ENCODE measurements around the gene MPV17L. TPM values are rescaled to one million over a fixed set of nuclear protein-coding genes. Genes with fewer than 3 reads are reported as not detected.

The MPV17L gene
- total and polyA plus RNA-seq, 2 donors (not counting 3 experiments of a cell fraction or from before 2014, with no cell fraction given): 0.06 to 0.22 TPM

DNA sequence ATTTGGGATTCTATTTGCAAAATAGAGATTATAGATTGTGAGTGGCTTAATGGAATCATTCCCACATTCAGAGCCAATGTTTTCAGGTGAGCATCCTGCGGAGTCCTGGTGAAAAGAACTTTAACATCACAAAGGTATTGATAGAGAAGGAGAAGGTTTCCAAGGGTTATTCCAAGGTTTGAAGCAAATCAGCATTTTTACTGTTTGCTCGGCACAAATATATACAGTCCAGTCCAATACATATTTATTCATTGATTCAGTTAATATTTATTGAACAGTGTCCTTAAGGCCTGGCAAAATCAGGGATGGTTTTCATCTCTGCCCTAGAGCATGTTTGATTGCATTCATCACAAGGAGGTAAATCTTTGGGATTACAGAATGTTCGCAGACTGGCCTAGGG lies 6.4 kb downstream of the MPV17L start:
- intact Hi-C loops (cut with micrococcal nuclease) (no loop called here), dilution Hi-C loops (cut with MboI; ENCODE audit: extremely low pct_ligation_motif_present, low sequenced_read_pairs) (no loop called here)
- no peak overlapping the region for H2AFZ ChIP-seq (ENCODE audit: low read depth, low read length)
- H3K79me2 ChIP-seq (ENCODE audit: control insufficient read depth, insufficient read depth, low read length): no peaks in the 10 kb centered on the region
- no peak overlapping the region for H3K27ac ChIP-seq (ENCODE audit: insufficient read depth, low read depth, low read length)
- no peaks in the 10 kb centered on the region for H3K36me3 ChIP-seq (ENCODE audit: control insufficient read depth in 2 of 2, extremely low read depth in 1 of 2, insufficient read depth in 2 of 2, low read length in 2 of 2)
- H3K27me3 ChIP-seq (ENCODE audit: control insufficient read depth in 2 of 2, insufficient read depth in 2 of 2, low read length in 2 of 2): no peaks in the 10 kb centered on the region
- H3K9me1 ChIP-seq (replicated peaks; ENCODE audit: control insufficient read depth, extremely low read depth, insufficient read depth, low read length): no peaks in the 10 kb centered on the region
- TF ChIP-seq EZH2 (IDR thresholded peaks at IDR 0.05; ENCODE audit: borderline replicate concordance, low read depth, low read length, severe bottlenecking) (no peak), FOS (IDR thresholded peaks at IDR 0.05; ENCODE audit: borderline replicate concordance, insufficient read depth, low read length) (no peak), JUN (IDR thresholded peaks at IDR 0.05; ENCODE audit: borderline replicate concordance, insufficient read depth, insufficient read length, low read depth) (no peak), POLR2AphosphoS5 (IDR thresholded peaks at IDR 0.05; ENCODE audit: insufficient read depth, low read depth, low read length) (no peak), GATA2 (IDR thresholded peaks at IDR 0.05; ENCODE audit: insufficient read depth, insufficient read length, low read depth, low read length) (no peak), MYC (IDR thresholded peaks at IDR 0.05; ENCODE audit: low read depth, low read length) (no peak), POLR2A (IDR thresholded peaks at IDR 0.05; ENCODE audit: low read depth, low read length) (no peak)
- TF ChIP-seq, protein P1, sequence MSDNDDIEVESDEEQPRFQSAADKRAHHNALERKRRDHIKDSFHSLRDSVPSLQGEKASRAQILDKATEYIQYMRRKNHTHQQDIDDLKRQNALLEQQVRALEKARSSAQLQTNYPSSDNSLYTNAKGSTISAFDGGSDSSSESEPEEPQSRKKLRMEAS (IDR thresholded peaks at IDR 0.05; ENCODE audit: insufficient read depth, insufficient read length): no peak
- TF ChIP-seq, protein P2, sequence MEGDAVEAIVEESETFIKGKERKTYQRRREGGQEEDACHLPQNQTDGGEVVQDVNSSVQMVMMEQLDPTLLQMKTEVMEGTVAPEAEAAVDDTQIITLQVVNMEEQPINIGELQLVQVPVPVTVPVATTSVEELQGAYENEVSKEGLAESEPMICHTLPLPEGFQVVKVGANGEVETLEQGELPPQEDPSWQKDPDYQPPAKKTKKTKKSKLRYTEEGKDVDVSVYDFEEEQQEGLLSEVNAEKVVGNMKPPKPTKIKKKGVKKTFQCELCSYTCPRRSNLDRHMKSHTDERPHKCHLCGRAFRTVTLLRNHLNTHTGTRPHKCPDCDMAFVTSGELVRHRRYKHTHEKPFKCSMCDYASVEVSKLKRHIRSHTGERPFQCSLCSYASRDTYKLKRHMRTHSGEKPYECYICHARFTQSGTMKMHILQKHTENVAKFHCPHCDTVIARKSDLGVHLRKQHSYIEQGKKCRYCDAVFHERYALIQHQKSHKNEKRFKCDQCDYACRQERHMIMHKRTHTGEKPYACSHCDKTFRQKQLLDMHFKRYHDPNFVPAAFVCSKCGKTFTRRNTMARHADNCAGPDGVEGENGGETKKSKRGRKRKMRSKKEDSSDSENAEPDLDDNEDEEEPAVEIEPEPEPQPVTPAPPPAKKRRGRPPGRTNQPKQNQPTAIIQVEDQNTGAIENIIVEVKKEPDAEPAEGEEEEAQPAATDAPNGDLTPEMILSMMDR (IDR thresholded peaks at IDR 0.05; ENCODE audit: extremely low read depth in 1 of 2, insufficient read depth in 1 of 2, low read depth in 1 of 2, low read length in 2 of 2): no peak
- ChIA-PET POLR2A (no interaction called here), CTCF (no interaction called here)
- no peak overlapping the region for H3K4me3 ChIP-seq (replicated peaks in 1 of 3; ENCODE audit: insufficient read depth in 1 of 3, low read depth in 1 of 3, low read length in 3 of 3)
- FAIRE-seq (no peak), DNase-seq (ENCODE audit: low read depth, low spot score) (no peak)
- H3K4me1 ChIP-seq (ENCODE audit: control insufficient read depth, extremely low read depth, insufficient read depth, low read length): no peaks in the 10 kb centered on the region
- no peak overlapping the region for H3K4me2 ChIP-seq (ENCODE audit: insufficient read depth, low read length)
- no TSS peak for BruUV-seq (replicated peaks)
- H3K9me3 ChIP-seq (replicated peaks; ENCODE audit: control insufficient read depth, insufficient read depth, low read length): no peaks in the 10 kb centered on the region
- H4K20me1 ChIP-seq (replicated peaks; ENCODE audit: control insufficient read depth, extremely low read depth, insufficient read depth, low read length): no peaks in the 10 kb centered on the region
- H3K9ac ChIP-seq (replicated peaks; ENCODE audit: extremely low read depth, insufficient read depth, low read length): no peak overlapping the region
